A673 (cell line): ENCODE results near the gene OARD1. TPM values are rescaled to one million over a fixed set of nuclear protein-coding genes. Genes with fewer than 3 reads are reported as not detected.

Experiments
- BruUV-seq: library from RNA; stranded (reverse); fragments of 400-500 nt; replicated peaks from 2 replicates; lab custom pipeline; 2021; lab: Mats Ljungman, UMichigan
- CTCF ChIA-PET: fragments of 300-600 bp; sonication (Branson Sonifier 250); formaldehyde crosslinking; loops from one replicate; lab custom pipeline; 2022; ENCODE audit warnings: antibody characterized with exemption; lab: Charles Lee
- POLR2A ChIA-PET: fragments of 300-600 bp; sonication (Branson Sonifier 250); formaldehyde crosslinking; loops from one replicate; lab custom pipeline; 2022; ENCODE audit warnings: antibody characterized with exemption; ENCODE audit not compliant: low non-redundant PET; lab: Charles Lee
- DNase-seq: peaks from one replicate; pipeline ENCODE4 v3.0.0-alpha.2; 2015; ENCODE audit warnings: low spot score
- H3K27ac ChIP-seq: fragments of 200-600 bp; sonication (generic); 2 replicates; pipeline ENCODE4 v1.5.1; 2016; ENCODE audit warnings: mixed run types, low read depth, mild to moderate bottlenecking, mixed read lengths, antibody characterized with exemption, low read length; ENCODE audit not compliant: poor library complexity, severe bottlenecking
- H3K27me3 ChIP-seq: fragments of 200-600 bp; sonication (generic); replicated peaks from 2 replicates; pipeline ENCODE4 v1.6.1; 2017; ENCODE audit warnings: mixed run types, low read depth, mild to moderate bottlenecking, mixed read lengths, antibody characterized with exemption, low read length; ENCODE audit not compliant: insufficient read depth, poor library complexity
- H3K36me3 ChIP-seq: fragments of 200-600 bp; sonication (generic); 2 replicates; pipeline ENCODE4 v1.6.1; 2016; ENCODE audit warnings: mixed run types, mild to moderate bottlenecking, mixed read lengths, antibody characterized with exemption, low read length; ENCODE audit not compliant: insufficient read depth, poor library complexity, severe bottlenecking
- H3K4me1 ChIP-seq: fragments of 200-600 bp; sonication (generic); 2 replicates; pipeline ENCODE4 v1.6.1; 2017; ENCODE audit warnings: mixed run types, mild to moderate bottlenecking, mixed read lengths, antibody characterized with exemption, low read length; ENCODE audit not compliant: insufficient read depth, poor library complexity, severe bottlenecking
- H3K4me3 ChIP-seq: fragments of 200-600 bp; sonication (generic); 2 replicates; pipeline ENCODE4 v1.5.1; 2016; ENCODE audit warnings: low read depth, mixed run types, mild to moderate bottlenecking, mixed read lengths, low read length; ENCODE audit not compliant: poor library complexity, severe bottlenecking
- H3K9me3 ChIP-seq: fragments of 200-600 bp; sonication (generic); 2 replicates; pipeline ENCODE4 v1.6.1; 2016; ENCODE audit warnings: mixed run types, low read depth, mild to moderate bottlenecking, mixed read lengths, antibody characterized with exemption, low read length; ENCODE audit not compliant: poor library complexity, severe bottlenecking
- EZH2 ChIP-seq: fragments of 200-600 bp; sonication (generic); IDR thresholded peaks from 2 replicates; pipeline ENCODE4 v1.6.1; 2017; ENCODE audit warnings: borderline replicate concordance, low read depth, mild to moderate bottlenecking, mixed read lengths, antibody characterized with exemption, low read length; ENCODE audit not compliant: poor library complexity, severe bottlenecking
- intact Hi-C: fragments of 100-400 bp; cut with micrococcal nuclease; formaldehyde crosslinking; loops from one replicate; pipeline ENCODE4 v1.10.0; 2022; ENCODE audit not compliant: unreplicated experiment
- total RNA-seq: library from RNA; stranded (reverse); gene quantifications from 2 replicates; pipeline ENCODE4 v1.2.3, GENCODE V29; 2021
- TF ChIP-seq, protein P1 (sequence below): fragments of 300-800, 200-600 bp; sonication (generic); conservative IDR thresholded peaks from 2 replicates; pipeline ENCODE4 v1.5.1; 2017; ENCODE audit warnings: low read depth, mild to moderate bottlenecking, antibody characterized with exemption, low read length, moderate library complexity, mixed read lengths

The OARD1 gene
- total RNA-seq, 1 experiment from 2014 or later = 27.3 TPM

GRCh38 chr6:41061196-41061726 lies 10.9 kb downstream of the OARD1 start:
- no peaks in the 10 kb centered on the region for H3K27me3 ChIP-seq
- ChIA-PET POLR2A (no interaction called here), CTCF (no interaction called here)
- H3K36me3 ChIP-seq = peaks cover 11% of the 10 kb centered on the region
- BruUV-seq = no TSS peak
- intact Hi-C loops = loop anchor here (10.0 kb wide), 1 partner anchor 1696 kb away; no protein-coding TSS in a partner anchor
- TF ChIP-seq, protein P1, sequence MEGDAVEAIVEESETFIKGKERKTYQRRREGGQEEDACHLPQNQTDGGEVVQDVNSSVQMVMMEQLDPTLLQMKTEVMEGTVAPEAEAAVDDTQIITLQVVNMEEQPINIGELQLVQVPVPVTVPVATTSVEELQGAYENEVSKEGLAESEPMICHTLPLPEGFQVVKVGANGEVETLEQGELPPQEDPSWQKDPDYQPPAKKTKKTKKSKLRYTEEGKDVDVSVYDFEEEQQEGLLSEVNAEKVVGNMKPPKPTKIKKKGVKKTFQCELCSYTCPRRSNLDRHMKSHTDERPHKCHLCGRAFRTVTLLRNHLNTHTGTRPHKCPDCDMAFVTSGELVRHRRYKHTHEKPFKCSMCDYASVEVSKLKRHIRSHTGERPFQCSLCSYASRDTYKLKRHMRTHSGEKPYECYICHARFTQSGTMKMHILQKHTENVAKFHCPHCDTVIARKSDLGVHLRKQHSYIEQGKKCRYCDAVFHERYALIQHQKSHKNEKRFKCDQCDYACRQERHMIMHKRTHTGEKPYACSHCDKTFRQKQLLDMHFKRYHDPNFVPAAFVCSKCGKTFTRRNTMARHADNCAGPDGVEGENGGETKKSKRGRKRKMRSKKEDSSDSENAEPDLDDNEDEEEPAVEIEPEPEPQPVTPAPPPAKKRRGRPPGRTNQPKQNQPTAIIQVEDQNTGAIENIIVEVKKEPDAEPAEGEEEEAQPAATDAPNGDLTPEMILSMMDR = no peak
- TF ChIP-seq EZH2 = no peak
- no peak overlapping the region for H3K4me3 ChIP-seq
- H3K27ac ChIP-seq = no peak overlapping the region
- H3K4me1 ChIP-seq = no peaks in the 10 kb centered on the region
- no peaks in the 10 kb centered on the region for H3K9me3 ChIP-seq
- no peak for DNase-seq

GRCh38 chr6:41059556-41059955 lies 12.6 kb downstream of the OARD1 start:
- no peaks in the 10 kb centered on the region for H3K27me3 ChIP-seq
- no peak for TF ChIP-seq EZH2
- TF ChIP-seq, protein P1 = no peak
- H3K4me1 ChIP-seq = no peaks in the 10 kb centered on the region
- no TSS peak for BruUV-seq
- no peak for DNase-seq
- no peaks in the 10 kb centered on the region for H3K9me3 ChIP-seq
- H3K36me3 ChIP-seq = peaks cover 3% of the 10 kb centered on the region
- no peak overlapping the region for H3K4me3 ChIP-seq
- H3K27ac ChIP-seq = no peak overlapping the region
- ChIA-PET CTCF (no interaction called here), POLR2A (no interaction called here)
- intact Hi-C loops = no loop called here

DNA sequence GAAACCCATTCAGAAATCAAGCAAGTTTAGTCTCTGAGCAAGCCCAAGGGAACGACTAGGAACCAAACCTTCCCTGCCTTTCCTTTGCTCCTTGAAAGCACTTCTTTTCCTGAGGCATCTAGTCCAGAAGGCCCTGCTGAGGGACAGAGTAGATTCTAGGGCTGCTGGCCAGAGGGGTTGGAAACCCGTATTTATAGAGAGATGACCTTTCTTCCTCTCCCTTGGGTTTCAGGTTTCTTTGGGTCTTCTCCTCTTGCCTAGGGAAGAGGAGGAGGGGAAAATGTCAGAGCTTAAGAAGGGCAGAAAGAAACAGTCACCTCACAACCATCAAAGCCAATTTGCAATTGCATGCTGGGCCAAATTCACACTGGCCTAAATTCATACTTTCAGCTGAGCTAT lies 13.4 kb downstream of the OARD1 start:
- intact Hi-C loops = no loop called here
- BruUV-seq = no TSS peak
- CTCF ChIA-PET = no interaction called here

More for the DNA sequence above, 13.4 kb downstream of the OARD1 start:
- Histone ChIP-seq H3K36me3 (no peaks in the 10 kb centered on the region), H3K4me1 (no peaks in the 10 kb centered on the region), H3K9me3 (no peaks in the 10 kb centered on the region), H3K4me3 (no peak overlapping the region), H3K27ac (no peak overlapping the region), H3K27me3 (no peaks in the 10 kb centered on the region)
- no peak for TF ChIP-seq EZH2
- POLR2A ChIA-PET = interaction anchor here (0.7 kb wide), 1 partner anchor 1625 kb away, joined by 3 read pairs; no protein-coding TSS in a partner anchor
- DNase-seq = no peak
